Ovary (tissue), 3 donors: ENCODE results near the gene TWNK.

Source experiments
- CTCF ChIP-seq, 3 donors: fragments of 450-650 bp in 2 of 3; fragments of 200-600 bp in 1 of 3; IDR thresholded peaks; one replicate each; pipeline versions ENCODE4 v1.5.1 to v1.8.0; 2016 to 2022; ENCODE audit warnings: antibody characterized with exemption in 3 of 3, mild to moderate bottlenecking in 1 of 3
- POLR2A ChIP-seq: fragments of 450-650 bp; IDR thresholded peaks from one replicate; pipeline ENCODE4 v1.6.1; 2017; ENCODE audit warnings: antibody characterized with exemption, mild to moderate bottlenecking, moderate library complexity
- donor health status: DM: no; HTN: no; CAD: no.

DNA sequence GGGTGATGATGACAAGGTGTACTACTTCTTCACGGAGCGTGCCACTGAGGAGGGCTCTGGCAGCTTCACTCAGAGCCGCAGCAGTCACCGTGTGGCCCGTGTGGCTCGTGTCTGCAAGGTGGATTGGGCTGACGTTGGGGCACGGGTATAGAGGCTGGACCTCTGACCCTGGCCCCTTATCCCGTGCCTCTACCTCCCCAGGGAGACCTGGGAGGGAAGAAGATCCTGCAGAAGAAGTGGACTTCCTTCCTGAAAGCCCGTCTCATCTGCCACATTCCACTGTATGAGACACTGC lies 8.5 kb upstream of the TWNK start:
- TF ChIP-seq POLR2A, result no peak
- no peak for TF ChIP-seq CTCF (IDR thresholded peaks at IDR 0.05)
